Mononuclear cell (primary cell): Measurements from ENCODE around the gene MSH4. TPM values are rescaled to one million over a fixed set of nuclear protein-coding genes. Genes with fewer than 3 reads are reported as not detected.

Experiments
- H3K27me3 ChIP-seq: 2 replicates; pipeline ENCODE4 v1.6.0; 2011; ENCODE audit warnings: low read length, control low read depth; ENCODE audit not compliant: insufficient read depth
- H3K4me1 ChIP-seq: 2 replicates; pipeline ENCODE4 v1.5.1; 2011; ENCODE audit warnings: mild to moderate bottlenecking, low read length, control low read depth; ENCODE audit not compliant: insufficient read depth
- H3K4me3 ChIP-seq: 2 replicates; pipeline ENCODE4 v1.5.1; 2011; ENCODE audit warnings: mild to moderate bottlenecking, low read length, moderate library complexity
- H3K9me3 ChIP-seq: 2 replicates; pipeline ENCODE4 v1.5.1; 2011; ENCODE audit warnings: low read depth, mild to moderate bottlenecking, control low read depth, low read length
- total RNA-seq: library from RNA; depleted of rRNA; stranded (reverse); fragments of >200 nt; gene quantifications from one replicate; pipeline ENCODE4 v1.2.3, GENCODE V29; 2012

The MSH4 gene
- total RNA-seq, 1 donor: 0.31 TPM

DNA sequence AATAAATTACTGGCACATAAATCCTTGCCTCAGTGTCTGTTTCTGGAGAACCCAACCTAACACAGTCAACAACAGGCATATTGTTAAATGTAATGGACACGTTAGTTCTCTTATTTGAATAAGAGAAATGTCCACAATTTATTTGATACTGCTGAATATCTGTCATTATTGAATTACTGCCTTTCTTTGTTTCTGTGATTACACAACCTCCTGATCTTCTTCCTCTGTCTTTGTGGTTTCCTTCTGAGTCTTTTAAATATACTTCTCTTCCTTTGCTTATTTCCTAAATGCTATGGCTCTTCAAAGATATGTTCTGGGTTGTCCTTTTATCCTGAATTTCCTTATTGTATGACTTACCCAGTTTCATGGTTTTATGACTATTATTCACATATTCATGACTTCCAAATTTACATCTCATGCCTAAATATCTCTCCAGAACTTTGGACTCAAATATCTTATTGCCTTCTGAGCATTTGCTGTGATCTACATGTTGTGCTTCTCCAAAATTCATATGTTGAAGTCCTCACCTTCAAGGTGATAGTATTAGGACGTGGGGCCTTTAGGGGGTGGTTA is 39.9 kb downstream of the MSH4 start:
- Histone ChIP-seq H3K4me1 (no peaks in the 10 kb centered on the region), H3K9me3 (no peaks in the 10 kb centered on the region), H3K27me3 (no peaks in the 10 kb centered on the region), H3K4me3 (no peak overlapping the region)

DNA sequence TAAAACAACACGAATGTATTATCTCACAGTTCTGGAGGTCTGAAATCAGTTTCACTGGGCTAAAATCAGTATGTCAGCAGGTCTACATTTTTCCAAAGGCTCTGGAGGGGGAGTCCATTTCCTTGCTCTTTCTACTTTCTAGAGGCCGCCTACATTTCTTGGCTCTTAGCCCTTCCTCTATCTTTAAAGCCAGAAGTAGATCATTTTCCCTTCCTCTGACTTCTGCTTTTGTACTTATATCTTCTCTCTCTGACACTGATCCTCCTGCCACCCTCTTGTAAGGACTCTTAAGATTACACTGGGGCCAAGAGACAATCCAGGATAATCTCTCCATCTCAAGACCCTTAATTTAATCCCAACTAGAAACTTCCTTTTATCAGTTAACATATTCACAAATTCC is 41.4 kb downstream of the MSH4 start:
- H3K9me3 ChIP-seq: no peaks in the 10 kb centered on the region
- H3K4me1 ChIP-seq: no peaks in the 10 kb centered on the region
- H3K27me3 ChIP-seq: no peaks in the 10 kb centered on the region
- H3K4me3 ChIP-seq: no peak overlapping the region

DNA sequence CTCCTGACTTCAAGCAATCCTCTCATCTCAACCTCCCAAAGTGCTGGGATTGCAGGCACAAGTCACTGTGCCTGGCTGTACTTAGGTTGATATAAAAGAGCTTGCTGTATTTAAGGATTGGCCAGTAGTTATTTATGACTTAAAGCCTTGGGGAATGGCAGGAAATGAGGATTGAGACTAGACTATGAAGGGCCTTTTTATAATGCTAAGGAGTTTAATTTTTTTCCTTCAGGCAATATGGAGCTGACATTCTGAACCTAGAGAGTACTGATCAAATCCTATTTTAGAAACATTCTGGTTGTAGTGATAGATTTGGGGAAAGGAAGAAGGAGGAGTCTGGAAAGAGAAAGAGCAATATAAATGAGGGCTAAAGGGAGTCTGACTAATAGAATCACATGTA is 44.7 kb downstream of the MSH4 start:
- Histone ChIP-seq H3K27me3 (no peaks in the 10 kb centered on the region), H3K4me3 (no peak overlapping the region), H3K9me3 (no peaks in the 10 kb centered on the region), H3K4me1 (no peaks in the 10 kb centered on the region)

DNA sequence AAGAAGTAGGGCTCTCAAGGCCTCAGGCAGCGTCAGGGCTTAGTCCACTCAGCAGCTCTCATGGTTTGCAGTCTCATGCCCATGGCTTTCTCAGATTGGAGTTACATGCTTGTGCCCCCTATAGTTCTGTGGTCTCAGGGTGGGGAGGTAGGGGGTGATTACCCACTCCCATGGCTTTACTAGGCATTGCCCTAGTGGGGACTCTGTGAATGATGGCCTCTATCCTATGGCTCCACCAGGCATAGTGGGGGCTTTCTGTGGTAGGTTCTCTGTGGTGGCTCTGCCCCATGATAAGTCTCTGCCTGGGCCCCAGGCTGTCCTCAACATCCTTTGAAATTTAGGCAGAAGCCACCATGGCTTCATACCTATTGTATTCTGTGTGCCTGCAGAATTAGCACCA is 48.9 kb downstream of the MSH4 start:
- Histone ChIP-seq H3K9me3 (no peaks in the 10 kb centered on the region), H3K4me3 (no peak overlapping the region), H3K27me3 (no peaks in the 10 kb centered on the region), H3K4me1 (no peaks in the 10 kb centered on the region)

DNA sequence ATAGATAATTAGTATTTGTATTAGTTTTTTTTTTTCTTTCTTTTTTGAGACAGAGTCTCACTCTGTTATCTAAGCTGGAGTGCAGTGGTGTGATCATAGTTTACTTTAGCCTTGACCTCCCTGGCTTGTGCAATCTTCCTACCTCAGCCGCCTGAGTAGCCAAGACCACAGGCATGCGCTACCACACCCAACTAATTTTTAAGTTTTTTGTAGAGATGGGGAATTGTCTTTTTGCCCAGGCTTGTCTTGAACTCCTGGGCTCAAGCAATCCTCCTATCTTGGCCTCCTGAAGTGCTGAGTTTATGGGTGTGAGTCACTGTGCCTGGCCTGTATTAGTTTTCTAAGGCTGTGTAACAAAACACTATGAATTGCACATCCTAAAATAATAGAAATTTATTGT is 58.3 kb downstream of the MSH4 start:
- Histone ChIP-seq H3K4me1 (no peaks in the 10 kb centered on the region), H3K4me3 (no peak overlapping the region), H3K9me3 (no peaks in the 10 kb centered on the region), H3K27me3 (no peaks in the 10 kb centered on the region)

DNA sequence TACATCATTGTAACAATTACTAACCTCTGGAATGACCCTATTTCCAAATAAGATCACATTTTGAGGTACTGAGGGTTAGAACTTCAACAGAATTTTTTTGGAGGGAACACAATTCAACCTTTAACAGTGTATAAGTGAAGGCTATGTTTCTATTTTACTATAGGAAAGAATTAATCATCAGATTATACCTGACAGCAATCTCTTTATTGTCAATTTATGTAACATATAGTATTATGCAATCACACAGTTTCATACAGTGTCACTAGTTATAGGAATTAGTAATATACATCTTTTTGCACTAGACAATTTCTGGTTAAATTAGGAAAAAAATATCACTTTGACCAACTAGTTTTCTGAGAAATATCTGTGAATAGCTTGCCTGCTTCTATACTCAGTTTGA is 59.1 kb downstream of the MSH4 start:
- no peaks in the 10 kb centered on the region for H3K9me3 ChIP-seq
- H3K4me3 ChIP-seq: no peak overlapping the region
- no peaks in the 10 kb centered on the region for H3K4me1 ChIP-seq
- H3K27me3 ChIP-seq: no peaks in the 10 kb centered on the region

DNA sequence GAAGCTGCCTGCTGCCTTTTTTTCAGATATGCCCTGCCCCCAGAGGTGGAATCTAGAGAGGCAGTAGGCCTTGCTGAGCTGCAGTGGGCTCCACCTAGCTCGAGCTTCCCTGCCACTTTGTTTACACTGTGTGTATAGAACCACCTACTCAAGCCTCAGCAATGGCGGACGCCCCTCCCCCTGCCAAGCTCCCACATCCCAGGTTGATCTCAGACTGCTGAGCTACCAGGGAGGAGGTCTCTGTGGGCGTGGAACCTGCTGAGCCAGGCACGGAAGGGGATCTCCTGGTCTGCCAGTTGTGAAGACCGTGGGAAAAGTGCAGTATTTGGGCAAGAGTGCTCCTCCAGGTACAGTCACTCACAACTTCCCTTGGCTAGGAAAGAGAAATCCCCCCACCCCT is 65.1 kb downstream of the MSH4 start:
- Histone ChIP-seq H3K4me3 (no peak overlapping the region), H3K27me3 (no peaks in the 10 kb centered on the region), H3K9me3 (no peaks in the 10 kb centered on the region), H3K4me1 (no peaks in the 10 kb centered on the region)

DNA sequence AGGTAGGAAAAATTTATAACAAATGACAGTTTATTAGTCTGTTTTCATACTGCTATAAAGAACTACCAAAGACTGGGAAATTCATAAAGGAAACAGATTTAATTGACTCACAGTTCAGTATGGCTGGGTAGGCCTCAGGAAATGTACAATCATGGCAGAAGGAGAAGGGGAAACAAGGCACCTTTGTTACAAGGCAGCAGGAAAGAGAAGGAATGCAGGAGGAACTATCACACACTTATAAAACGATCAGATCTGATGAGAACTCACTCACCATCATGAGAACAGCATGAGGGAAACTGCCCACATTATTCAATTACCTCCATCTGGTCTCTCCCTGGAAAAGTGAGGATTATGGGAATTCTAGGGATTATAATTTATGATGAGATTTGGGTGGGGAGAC is 74.3 kb downstream of the MSH4 start:
- Histone ChIP-seq H3K4me3 (no peak overlapping the region), H3K9me3 (no peaks in the 10 kb centered on the region), H3K27me3 (no peaks in the 10 kb centered on the region), H3K4me1 (no peaks in the 10 kb centered on the region)

DNA sequence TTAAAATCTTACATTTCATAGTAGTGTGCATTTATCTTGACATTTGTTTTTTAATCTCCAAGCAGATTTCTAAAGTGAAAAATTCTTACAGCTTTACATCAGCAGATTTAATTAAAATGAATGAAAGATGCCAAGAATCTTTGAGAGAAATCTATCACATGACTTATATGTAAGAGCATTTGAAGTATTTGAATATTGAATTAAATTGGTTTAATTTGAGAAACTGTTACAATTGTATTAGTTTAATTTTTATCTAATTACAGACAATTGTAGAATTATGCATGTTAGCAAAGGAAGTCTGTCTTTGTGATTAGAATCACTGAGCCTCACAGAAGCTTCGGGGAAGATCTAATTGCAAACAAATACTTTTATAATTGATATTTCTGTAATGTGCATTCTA is 83.3 kb downstream of the MSH4 start:
- H3K4me3 ChIP-seq: no peak overlapping the region
- no peaks in the 10 kb centered on the region for H3K27me3 ChIP-seq
- no peaks in the 10 kb centered on the region for H3K9me3 ChIP-seq
- no peaks in the 10 kb centered on the region for H3K4me1 ChIP-seq

DNA sequence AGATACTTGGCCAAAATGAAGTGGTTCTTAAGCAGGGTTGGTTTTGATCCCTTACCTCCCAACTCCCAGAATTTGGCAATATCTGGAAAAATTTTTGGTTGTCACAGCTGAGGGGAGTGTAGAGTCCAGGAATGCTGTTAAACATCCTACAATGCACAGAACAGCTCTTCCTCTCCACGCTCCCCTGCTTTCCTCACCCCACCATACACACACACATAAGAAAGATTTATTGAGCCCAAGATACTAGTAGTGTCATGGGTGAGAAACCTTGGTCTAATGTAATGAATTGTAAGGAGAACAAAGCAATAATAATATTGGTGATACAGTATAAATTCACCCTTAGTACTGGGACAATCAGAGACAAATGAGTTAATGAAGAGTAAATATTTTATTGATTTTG is 87.8 kb downstream of the MSH4 start:
- H3K9me3 ChIP-seq: no peaks in the 10 kb centered on the region
- H3K4me3 ChIP-seq: no peak overlapping the region
- H3K4me1 ChIP-seq: no peaks in the 10 kb centered on the region

DNA sequence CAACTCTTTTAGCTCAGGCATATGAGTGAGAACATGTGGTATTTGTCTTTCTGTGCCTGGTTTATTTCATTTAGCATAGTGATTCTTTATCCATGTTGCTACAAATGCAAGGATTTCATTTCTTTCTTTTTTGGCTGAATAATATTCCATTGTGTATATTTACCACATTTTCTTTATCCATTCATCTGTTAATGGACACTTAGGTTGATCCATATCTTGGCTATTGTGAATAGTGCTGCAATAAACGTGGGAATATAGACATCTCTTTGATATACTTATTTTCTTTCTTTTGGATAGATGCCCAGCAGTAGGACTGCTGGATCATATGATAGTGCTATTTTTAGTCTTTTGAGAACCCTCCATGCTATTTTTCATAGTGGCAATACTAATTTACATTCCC is 104.7 kb downstream of the MSH4 start:
- no peaks in the 10 kb centered on the region for H3K4me1 ChIP-seq
- H3K9me3 ChIP-seq: no peaks in the 10 kb centered on the region
- no peak overlapping the region for H3K4me3 ChIP-seq
- no peaks in the 10 kb centered on the region for H3K27me3 ChIP-seq

More for the DNA sequence above, 87.8 kb downstream of the MSH4 start:
- H3K27me3 ChIP-seq: no peaks in the 10 kb centered on the region

DNA sequence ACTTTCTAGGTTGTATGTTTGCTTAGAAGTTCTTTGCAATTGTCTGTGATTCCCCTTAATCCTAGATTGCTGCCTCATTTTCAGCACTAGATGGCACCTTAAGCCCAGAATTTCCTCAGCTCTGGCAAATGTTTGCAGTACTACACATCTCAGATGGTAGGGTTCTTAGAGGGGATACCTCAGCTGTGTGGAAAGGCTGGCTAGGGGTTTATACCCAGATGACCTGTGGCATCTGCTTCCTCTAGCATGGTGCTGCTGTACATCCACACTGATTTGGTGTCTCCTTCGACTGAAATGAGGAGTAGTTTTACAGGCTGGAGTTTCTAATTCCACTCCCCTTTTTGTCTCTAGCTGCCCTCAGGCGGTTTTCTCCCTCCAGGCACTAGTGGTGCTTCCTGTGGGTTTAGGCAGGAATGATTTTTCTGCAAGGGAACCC is 112.1 kb downstream of the MSH4 start:
- no peaks in the 10 kb centered on the region for H3K9me3 ChIP-seq
- H3K4me3 ChIP-seq: no peak overlapping the region
- H3K4me1 ChIP-seq: no peaks in the 10 kb centered on the region
- no peaks in the 10 kb centered on the region for H3K27me3 ChIP-seq

DNA sequence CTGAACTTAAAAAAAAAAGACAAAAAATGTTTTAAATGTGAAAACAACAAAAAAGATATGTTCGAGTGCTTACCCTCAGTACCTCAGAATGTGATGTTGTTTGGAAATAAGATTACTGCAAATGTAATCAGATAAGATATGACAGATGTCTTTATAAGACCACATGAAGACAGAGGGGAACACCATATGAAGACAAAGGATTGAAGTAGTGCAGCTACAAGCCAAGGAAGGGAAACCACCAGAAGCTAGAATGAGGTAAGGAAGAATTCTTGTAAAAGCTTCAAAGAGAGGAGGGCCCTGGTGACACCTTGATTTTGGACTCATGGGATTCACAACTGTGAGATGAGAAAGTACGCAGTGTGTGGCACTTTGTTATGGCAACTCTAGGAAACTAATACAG is 120.2 kb downstream of the MSH4 start:
- H3K4me1 ChIP-seq: no peaks in the 10 kb centered on the region
- no peaks in the 10 kb centered on the region for H3K27me3 ChIP-seq
- H3K9me3 ChIP-seq: no peaks in the 10 kb centered on the region

DNA sequence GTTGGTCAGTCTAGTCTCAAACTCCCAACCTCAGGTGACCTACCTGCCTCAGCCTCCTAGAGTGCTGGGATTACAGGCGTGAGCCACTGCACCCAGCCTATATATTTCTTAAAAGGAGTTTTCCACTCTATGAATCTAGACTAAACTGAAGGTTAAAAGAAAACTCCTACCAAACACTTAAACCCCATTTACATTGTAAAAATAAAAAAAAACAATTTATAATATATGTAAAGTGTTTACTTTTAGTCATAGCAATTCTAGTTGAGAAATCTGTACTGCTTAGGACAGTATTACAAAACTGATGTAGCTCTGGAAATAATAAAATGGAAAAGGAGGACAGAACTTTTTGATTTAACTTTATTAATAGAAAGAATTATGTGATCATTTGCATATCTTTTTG is 126.0 kb downstream of the MSH4 start:
- Histone ChIP-seq H3K4me3 (no peak overlapping the region), H3K27me3 (no peaks in the 10 kb centered on the region), H3K9me3 (no peaks in the 10 kb centered on the region), H3K4me1 (no peaks in the 10 kb centered on the region)

More for the DNA sequence above, 120.2 kb downstream of the MSH4 start:
- H3K4me3 ChIP-seq: no peak overlapping the region

DNA sequence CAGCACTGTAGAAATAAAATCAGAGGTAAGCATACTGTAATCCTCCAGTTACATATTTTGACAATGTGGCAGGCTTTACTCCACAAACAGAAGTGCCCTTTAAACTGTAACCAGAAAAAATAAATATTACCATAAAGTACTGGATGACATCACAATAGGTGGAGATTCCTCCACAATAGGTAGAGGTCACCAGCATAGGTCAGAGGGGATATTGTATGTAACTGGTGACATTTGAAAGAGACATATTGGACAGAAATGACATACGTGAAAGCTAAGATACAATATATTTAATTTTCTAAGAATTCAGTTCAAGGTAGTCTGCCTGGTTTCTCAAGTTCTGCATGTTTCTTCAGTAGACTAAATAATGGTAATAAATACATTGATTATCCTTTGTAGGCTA is 135.6 kb downstream of the MSH4 start, which contains the start of gene ASB17:
Gene ASB17 (minus strand): TSS at position 101 of the 400 bp plus-strand sequence. CDS start 113 bp downstream, outside the sequence.
- Histone ChIP-seq H3K9me3 (no peaks in the 10 kb centered on the region), H3K4me1 (no peaks in the 10 kb centered on the region), H3K4me3 (no peak within 1 kb of the TSS), H3K27me3 (no peaks in the 10 kb centered on the region)

DNA sequence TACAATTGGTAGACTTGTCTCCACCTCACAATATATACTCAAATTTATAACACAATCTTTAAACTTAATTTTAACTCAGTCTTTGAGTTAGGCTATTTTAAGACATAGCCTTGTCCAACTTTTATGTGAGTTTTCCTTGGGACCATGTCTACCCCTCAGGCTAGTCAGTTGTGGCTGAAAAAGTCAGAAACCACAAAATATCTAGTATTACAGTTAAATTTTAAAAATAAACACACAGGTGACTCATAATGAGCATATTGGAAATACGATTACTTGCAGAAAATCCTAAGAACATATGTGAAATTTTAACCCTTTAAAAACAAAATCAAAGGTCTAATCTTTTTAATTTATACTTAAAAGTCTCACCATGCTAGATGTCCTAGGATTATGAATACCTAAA is 140.4 kb downstream of the MSH4 start:
- Histone ChIP-seq H3K4me1 (no peaks in the 10 kb centered on the region), H3K27me3 (no peaks in the 10 kb centered on the region), H3K4me3 (no peak overlapping the region), H3K9me3 (no peaks in the 10 kb centered on the region)
